Activated gamma-delta T cell (primary cell): ENCODE results near the gene OSM.

Experiments used
- DNase-seq: peaks from one replicate; lab custom pipeline; 2025; lab: John Stamatoyannopoulos, UW

OSM gene

DNA sequence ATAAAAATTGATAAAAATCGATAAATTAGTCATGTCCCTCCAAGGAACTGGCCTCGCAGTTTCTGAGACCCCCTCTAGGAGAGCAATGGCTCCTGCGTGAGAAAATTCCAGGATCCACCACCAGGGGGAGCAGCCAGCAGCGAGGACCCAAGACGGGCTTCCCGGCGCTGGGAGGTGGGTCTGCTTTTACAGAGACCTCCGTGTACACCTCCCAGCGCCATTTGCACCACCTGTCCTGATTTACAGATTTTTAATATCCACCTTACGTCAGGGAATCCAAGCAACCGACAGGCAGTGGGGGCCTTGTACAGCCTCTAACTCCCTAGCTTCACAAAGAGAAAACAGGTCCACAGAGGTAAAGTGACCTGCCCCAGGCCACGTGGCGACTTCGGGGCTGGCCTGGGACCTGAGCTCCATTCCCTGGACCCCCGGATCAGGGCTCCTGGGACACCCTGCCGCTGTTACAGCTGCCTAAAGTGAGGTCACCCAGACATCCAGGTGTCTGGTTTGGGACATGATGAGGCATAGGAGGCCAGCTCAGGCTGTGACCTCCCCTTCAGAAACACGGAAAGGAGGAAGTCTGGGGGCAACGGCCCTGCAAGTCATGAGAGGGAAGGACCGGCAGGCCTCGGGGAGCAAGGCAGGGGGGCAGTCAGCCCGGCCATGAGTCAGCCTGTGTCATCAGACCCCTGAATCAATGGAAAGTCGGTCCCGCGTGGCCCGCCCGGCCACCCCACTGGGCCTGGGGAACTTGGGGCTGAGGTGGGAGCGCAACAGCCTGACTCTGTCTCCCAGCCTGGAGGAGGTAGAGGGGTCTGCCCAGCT lies 3.5 kb downstream of the OSM start:
- DNase-seq, result no peak

DNA sequence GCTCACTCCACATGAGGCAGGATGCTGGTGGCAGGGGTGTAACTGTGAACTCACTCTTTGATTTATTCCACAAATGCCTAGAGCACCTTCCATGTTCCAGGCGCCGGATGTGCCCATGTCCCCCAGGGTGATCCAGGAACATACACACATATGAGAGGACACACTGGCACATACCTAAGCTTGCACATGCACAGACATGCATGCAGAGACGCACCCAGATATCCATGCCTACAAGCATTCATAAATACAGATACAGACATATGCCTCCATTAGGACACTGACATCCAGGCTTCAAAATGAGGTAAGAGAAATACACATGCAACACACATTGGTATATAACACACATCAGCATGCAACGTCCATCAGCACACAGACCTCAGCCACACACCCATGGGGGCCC lies 4.5 kb downstream of the OSM start:
- no peak for DNase-seq

DNA sequence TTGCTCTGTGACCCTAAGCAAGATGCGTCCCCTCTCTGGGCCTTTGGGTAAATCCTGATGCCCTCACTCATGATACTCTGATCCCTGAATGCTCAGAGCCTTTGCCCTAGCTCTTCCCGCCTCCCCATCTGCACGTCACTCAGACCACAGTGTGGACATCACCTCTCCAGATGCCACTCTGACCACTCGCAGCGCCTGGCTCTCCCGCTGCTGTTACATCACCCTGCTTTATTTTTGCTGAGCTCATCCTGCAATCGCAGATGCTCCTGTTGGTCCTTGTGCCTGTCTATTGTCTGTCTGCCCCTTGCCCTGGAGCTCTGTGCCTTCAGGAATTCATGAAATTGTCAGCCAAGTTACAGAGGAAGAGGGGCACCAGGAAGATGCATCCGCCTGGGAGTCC lies 5.5 kb downstream of the OSM start:
- DNase-seq, result no peak

DNA sequence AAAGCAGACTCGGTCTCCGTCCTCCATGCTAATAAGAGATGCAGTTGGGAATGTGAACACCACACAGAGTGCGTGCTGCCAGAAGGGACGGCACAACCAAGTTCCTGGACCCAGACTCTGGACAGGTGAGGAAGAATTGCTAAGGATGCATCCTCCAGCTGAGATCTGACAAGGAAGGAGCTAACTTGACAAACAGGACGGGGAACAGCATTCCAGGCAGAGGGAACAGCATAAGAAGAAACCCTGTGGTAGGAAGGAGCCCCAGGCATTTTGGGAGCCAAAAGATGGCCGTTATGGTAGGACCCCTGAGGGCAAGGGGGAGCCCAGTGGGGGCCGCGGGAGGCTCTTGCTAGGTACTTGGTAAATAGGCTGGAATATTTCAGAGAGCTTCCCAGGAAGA lies 6.0 kb downstream of the OSM start:
- DNase-seq, result no peak

DNA sequence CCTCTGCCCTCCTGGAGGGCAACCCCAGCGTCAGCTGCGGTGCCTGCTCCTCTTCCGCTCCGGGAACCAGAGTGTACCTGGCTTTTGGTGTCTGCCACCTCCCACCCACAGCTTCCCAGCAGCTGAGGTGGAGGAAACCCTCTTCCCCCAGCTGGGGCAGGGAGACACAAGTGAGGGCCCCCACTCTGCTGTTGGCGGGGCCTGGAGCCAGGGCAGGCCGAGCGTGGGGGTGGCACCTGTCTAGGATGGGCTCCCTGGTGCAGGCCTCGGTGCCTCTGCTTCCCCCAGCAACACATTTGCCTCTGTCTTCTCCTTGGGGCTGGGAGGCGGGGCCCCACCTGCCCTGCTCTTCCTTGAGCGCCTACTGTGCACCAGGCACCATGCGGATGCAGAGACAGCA lies 6.4 kb downstream of the OSM start:
- DNase-seq, result no peak

DNA sequence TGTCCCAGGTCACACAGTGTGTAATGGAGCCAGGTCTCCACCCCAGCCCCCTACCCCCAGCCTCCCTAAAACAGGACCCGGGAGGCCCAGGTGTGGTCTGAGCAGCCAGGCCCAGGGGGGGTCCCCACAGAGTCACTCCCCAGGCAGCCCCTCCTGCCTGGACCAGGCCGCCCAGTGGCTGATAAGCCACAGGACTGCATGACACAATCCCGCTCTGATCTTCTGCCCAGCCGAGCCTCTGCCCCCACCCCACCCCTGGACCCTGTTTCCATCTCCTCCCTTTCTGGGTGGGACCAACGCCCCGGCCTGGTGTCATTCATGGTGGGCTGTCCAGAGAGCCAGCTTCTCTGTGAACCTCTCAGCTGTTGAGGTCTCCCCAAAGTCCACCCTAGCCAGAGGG lies 12.3 kb downstream of the OSM start:
- no peak for DNase-seq

DNA sequence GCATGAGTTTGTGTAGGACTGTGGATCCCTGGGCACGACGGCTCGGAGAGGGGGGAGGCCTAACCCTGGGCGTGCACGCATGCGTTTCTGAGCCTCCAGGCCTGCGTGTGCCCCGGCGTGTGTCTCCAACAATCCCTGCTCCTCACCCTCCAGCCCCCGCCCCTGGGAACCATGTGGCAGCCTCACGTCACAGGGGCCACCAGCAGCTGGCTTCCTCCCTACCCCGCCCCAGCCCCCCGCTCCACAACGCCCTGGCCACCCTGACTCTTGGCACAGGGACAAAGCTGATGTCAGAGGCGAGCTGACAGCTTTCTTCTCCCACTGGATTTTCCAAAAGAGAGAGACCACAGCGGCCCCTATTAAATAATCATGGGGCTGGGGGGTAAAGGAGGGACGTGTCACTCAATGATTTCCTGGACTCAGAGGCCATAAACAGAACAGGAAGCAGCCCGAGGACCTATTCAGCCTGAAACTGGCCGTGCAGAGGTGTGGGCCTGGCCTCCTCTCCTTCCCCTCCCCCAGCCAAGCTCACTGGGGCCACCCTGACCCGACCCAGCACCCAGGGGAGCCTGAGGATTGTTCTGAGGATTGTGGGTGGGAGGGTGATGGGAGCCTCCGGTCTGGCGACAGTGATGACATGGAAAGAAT lies 13.3 kb downstream of the OSM start:
- no peak for DNase-seq

DNA sequence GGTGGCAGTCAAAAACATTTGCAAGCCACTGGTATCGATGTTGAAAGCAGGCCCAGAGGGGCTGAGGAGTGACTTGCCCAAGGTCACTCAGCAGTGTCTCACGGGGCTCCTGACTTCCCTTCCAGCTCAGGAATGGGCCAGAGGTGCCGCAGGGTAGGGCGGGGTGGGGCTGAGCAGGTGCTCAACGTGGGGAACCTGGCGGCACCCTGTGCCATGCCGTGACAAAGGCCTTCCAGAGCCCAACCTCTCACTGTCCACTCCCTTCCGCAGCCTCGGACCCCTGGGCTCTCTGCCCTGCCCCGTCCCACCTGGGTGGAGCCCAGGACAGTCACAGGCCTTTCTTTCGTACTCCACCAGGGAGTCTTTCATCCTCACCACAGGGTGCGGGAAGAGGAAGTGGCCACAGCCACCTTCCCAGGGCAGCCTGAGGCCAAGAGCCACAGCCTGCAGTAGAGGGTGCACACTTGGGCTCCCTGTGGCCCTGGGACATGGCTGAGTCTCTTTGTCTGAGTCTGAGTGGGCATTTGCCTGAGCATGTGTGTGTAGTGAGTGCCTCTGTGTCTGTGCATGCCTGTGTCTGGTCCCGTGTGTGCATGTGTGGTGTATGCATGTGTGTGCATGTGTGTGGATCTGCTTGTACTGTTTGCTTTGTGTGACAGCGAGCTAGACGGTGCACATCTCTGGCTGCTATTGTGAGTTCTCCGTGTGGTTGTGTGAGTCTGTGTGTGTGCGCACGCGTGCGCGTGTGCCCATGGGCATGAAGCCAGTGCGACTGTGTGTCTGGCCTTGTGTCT lies 14.0 kb downstream of the OSM start:
- no peak for DNase-seq

DNA sequence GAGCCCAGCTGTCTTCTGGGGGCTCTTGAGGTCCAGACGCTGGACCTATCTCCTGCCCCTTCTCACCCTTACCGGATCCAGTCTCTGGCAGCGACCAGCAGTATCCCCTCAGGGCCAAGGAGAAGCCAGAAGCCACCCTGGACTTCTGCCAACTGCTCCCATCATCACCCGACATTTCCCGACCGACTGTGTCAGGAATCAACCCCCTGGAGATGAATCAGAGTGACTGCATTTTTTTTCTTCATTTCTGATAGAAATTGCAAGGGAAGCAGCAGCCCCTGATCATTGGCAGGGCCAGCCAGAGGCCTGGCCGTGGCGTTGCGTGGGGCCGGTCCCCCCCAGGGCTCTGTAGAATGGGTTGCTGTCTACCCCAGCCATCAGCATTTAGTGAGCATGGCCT lies 14.9 kb downstream of the OSM start:
- no peak for DNase-seq

DNA sequence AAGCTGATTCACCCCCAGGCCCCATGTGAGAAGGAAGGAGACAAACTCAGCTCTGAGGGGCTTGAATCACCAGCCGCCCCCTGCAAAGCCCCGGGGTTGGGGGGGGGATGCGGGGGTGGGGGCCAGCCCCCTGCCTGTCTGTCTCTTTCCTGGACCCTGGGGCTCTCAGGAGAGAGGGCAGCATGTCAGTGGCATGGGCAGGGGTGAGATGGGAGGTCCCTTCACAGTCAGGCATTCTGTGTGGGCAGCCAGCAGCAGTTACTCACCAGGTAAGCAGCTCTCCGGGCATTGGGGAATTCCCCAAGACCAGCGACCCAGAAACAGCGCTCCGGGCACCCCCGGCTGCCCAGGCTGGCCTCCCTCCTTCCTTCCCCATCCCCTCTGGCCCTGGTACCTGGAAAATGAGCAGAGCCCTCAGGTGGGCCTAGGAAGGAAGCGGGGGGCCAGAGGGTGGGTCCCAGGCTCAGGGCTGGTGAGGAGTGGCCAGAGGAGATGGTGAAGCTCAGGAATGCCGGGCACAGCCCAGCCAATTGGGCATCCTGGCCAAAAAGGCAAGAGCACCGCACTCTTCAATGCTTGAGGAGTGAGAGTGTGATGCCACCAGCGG lies 15.9 kb downstream of the OSM start:
- no peak for DNase-seq

DNA sequence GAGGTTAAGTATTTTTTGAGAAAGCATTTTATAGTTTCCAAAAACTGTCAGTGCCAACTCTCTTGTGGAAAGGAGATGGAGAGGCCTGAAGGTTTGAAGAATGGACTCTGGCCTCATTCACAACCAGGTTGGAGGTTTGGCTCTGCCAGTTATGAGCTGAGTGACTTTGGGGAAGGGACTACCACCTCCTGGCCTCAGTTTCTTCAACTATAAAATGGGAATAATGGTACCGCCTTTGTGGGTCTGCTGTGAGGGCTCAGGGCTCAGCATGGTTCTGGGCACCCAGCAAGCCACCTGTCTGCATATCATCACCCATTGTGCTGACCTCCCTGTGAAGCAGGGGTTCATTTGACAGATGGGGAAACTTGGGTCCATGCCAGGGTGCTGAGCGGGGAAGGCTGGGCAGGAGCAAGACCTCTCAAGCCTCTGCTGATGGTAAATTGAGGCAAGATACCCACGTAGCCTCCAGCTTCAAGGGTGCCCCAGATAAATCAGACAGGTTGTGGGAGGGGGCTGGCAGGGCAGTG lies 16.5 kb downstream of the OSM start:
- no peak for DNase-seq

DNA sequence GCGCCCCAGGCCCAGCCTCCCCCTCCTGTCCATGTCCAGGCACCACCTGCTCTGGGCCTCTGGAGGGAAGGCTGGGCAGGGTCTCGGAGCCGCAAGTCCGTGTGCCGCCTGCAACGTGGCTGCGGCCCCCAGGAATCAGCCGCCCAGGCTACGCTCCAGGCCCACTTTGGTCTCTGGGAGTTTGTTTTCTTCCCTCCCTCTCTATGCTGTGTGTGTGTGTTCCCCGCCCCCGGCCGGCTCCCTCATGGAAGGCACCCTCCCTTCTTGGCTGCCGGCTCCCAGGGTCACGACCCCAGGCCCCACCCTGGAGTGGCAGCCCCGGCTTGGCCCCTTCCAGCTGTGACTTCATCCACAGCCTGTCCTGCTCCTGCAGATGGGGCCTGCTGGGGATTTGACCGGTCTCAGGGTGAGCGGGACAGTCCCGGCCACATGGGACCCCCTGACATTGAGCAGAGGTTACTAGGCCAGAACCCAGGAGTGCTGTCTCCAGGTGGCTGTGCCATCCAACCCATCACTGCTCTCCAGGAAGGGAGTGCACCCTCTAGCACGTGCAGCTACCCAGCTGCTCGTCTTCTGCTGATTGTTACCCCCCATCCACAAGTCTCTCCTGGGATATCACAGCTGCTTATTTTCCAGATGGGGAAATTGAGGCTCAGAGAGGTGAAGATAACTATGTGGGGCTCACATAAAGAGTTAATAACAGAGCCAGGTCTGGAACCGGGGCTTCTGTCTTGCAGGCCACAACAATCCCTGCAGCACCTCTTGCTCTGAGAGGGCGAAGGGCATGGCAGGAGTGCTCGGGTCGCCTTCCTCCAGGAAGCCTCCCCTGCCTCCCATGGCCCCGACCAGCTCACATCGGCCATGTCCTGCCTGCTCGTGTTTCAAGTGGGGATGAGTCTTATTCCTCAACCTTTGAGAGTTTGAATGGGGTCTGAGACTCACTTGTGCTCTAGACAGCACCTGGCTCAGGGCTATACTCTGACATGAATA lies 17.3 kb downstream of the OSM start:
- DNase-seq, result no peak

DNA sequence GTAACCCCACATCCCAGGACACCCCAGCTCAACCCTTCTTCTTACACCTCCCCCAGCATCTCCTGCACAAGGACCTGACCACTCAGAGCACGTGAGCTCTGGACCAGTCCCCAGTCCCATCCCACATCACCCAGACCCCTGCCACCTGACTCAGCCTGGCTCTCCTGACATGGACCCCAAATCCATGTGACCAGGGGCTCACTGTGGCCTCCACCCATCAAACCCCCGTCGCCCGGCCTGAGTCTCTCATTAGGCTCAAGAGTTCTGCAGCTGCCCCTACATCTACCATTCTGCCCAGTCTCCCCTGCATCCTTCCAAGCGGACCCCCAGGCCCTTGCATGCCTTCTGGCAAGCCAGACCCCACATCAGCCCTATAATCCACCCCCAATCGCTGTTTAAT lies 18.2 kb downstream of the OSM start:
- DNase-seq, result no peak

DNA sequence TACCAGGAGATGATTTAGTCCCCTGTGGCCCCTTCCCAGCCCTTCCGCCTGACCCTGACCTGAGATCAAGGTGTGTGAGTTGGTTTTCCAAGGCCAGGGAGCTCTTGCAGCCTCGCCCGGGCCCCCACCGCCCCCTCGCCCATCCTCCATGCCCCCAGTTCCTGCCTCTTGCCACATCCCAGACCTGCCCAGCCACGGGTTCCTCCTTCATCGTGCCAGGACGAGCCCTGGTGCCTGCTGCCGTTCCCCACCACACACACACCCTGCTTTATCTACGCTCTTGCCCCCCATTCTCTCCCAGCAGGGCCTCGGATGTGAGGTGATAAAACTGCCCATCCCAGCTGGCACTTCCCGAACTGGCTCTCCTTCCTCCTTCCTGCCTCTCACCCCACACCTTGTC lies 18.7 kb downstream of the OSM start:
- DNase-seq, result no peak

DNA sequence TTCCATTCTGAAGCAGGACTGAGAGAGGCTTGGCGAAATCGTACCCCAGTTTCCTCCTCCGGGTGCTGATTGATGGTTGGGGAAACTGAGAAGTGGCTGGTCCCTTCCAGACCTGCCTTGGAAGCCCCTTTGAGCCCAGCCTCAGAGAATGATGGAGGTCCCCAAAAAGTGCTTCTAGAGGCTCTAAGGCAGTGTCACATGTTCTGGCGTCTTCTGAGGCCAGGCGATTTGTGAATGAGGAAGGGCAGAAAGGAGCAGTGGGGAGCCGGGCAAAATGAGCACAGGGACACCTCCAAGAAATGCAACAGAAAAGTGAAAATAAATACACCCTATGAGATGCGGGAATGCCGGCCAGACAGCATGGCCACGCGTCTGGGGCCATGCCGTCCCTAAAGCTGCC lies 19.1 kb downstream of the OSM start:
- no peak for DNase-seq

DNA sequence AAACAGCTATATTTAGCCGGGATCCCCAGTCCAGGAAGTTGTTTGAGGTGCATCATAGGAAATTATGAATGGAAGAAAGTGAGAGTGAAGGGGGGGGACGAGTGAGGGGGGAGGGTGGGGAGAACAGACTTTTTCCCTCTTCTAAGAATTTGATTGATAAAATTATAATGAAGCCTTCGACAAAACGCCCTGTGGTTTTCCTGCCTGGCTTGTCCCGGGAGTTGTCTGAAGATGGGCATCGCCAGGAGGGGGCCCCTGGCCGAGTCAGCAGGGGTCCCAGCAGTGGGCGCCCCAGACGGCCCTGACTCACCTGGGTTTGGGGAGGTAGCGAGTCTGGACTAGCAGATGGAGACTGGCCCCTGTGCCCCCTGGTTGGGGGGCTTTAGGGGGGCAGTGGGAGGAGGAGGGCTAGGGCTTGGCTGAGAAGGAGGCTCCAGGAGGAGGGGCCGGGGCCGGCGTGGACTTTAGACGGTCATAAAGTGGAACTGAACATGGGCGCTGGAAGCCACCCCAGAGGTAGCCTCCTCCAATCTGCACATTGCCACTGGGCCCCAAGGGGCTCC lies 19.8 kb downstream of the OSM start:
- no peak for DNase-seq

DNA sequence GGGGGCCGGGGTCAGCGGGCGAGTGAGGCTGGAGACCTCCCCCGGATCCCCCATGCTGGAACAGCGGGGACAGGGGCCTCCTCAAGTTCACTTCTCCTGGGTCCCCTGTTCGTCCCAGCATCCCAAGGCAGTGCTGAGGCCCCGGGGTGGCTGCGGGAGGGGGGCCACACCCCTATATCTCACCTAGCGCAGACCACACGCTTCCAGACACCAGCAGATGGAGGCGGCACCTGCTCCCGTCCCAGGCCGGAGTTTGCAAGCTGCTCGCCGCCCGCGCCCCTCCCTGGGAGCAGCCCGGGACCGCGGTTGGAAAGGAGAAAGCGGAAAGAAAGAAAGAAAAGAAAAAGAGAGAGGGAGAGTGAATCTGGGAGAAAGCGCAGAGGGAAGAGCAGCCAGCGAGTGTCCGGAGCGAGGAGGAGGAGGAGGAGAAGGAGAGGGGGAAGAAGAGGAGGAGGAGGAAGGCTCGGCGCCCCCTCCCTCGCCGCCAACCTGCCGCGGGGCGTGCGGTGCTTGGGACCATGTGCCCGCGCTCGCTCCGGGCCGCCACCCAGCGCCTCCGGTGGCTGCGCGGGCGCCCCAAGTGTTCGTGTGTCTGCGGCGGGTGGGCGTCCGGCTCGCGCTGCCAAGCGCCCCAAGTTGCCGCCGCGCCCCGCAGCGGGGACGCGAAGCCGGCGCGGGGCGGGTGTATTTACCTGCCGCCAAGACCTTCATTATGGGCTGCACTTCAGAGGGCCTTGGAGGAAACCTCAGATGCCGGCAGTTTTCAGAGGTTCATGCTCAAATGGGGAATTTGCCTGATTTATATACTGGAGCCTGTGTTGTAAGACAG lies 20.5 kb downstream of the OSM start, which contains the start of gene LIF:
Gene LIF, minus strand, starts transcription at position 775 of the 829 bp plus-strand sequence. Its CDS starts 64 bp downstream, at position 711.
- DNase-seq, result no peak

DNA sequence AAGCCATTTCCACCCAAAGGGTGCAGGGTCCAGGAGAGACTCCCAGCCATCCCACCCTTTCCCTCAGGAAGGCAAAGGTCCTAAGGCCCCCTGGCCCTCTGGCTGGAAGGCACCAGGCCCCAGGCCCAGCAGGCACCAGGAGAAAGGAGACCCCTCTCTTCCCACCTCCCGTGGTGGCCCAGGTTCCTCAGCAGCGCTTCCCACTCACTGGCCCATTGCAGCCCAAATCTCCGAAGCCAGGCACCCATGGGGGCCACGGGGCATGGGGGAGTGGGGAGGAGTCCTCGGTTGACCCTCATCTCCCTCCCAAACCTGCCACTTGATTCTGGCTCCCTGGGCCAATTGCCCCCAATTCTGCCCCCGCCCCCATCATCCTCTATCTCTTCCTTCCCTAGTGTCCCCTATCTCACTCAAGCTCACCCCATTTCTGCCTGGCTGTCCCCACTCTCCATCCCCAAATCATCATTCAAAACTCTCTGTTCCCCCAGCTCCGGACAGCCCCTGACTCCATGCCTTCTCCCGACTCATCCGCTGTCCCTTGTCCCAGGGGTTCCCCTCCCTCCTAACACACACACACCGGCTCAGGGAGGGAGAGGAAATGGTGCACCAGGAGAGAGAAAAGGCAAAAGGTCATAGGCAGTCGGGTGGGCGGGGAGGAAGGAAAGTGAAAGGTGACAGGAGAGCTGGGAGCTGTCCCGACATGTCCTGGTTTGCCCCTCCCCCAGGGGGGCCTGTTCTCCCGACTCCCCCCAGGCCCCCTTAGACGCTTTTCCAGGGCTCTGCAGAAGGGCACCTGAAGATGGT lies 21.3 kb downstream of the OSM start:
- no peak for DNase-seq

DNA sequence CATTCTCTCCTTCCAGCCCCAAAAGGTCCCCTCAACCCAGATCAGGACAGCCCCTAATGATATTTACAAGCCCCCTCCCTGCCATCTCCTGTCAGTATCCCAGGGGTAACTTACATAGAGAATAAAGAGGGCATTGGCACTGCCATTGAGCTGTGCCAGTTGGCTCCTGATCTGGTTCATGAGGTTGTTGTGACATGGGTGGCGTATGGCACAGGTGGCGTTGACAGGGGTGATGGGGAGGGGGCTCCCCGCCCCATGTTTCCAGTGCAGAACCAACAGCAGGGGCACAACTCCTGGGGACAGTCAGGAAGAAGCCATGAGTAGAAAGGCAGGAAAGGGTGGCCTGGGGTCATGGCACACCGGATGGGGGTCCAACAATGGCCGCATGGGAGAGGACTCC lies 22.0 kb downstream of the OSM start:
- no peak for DNase-seq
